Measurements from ENCODE around the gene KCNT1. TPM values are rescaled to one million over a fixed set of nuclear protein-coding genes. Genes with fewer than 3 reads are reported as not detected.

The KCNT1 gene
- total RNA-seq, 1 donor from 2014 or later = not detected

Other genes starting within 250 kb of the KCNT1 start
- 8.7 and 11.3 TPM in 2 replicates for gene PPP1R26, start 222.4 kb upstream of the KCNT1 start, total RNA-seq
- gene MRPS2, start 201.5 kb upstream of the KCNT1 start, total RNA-seq = 11.3 and 18.5 TPM in 2 replicates
- gene LCN1, start 180.7 kb upstream of the KCNT1 start, total RNA-seq = not detected in 2 replicates
- not detected in 2 replicates for gene OBP2A, start 156.1 kb upstream of the KCNT1 start, total RNA-seq
- gene PAEP, start 140.4 kb upstream of the KCNT1 start, total RNA-seq = not detected in 2 replicates
- gene GLT6D1, start 62.6 kb upstream of the KCNT1 start, total RNA-seq = not detected in 2 replicates
- gene LCN9, start 38.9 kb upstream of the KCNT1 start, total RNA-seq = not detected in 2 replicates
- under 0.01 TPM in 1 of 2 replicates, not detected in the other for gene SOHLH1, start 2.7 kb upstream of the KCNT1 start, total RNA-seq
- 11.9 and 17.8 TPM in 2 replicates for gene CAMSAP1, start 205.4 kb downstream of the KCNT1 start, total RNA-seq

Data from dermis microvascular lymphatic vessel endothelial cell (primary cell).